SK-N-SH treated with all-trans-retinoic acid at 6 μM for 48 hours (cell line): ENCODE measurements around the gene ALDH1A2.

Source experiments
- RARB ChIP-seq: fragments of 250-450 bp; sonication (Bioruptor Pico); IDR thresholded peaks from 2 replicates; pipeline ENCODE4 v1.8.0; 2021; ENCODE audit warnings: mild to moderate bottlenecking, moderate library complexity
- TF ChIP-seq, protein P1 (sequence below): fragments of 250-450 bp; sonication (Bioruptor Pico); IDR thresholded peaks from 2 replicates; pipeline ENCODE4 v1.8.0; 2020; ENCODE audit warnings: mild to moderate bottlenecking, moderate library complexity, borderline replicate concordance

GRCh38 chr15:57911247-57911646 lies 154.3 kb downstream of the ALDH1A2 start:
- no peak for TF ChIP-seq RARB
- TF ChIP-seq, protein P1, sequence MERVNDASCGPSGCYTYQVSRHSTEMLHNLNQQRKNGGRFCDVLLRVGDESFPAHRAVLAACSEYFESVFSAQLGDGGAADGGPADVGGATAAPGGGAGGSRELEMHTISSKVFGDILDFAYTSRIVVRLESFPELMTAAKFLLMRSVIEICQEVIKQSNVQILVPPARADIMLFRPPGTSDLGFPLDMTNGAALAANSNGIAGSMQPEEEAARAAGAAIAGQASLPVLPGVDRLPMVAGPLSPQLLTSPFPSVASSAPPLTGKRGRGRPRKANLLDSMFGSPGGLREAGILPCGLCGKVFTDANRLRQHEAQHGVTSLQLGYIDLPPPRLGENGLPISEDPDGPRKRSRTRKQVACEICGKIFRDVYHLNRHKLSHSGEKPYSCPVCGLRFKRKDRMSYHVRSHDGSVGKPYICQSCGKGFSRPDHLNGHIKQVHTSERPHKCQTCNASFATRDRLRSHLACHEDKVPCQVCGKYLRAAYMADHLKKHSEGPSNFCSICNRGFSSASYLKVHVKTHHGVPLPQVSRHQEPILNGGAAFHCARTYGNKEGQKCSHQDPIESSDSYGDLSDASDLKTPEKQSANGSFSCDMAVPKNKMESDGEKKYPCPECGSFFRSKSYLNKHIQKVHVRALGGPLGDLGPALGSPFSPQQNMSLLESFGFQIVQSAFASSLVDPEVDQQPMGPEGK (CRISPR knock-in tag), result no peak
